H1 (cell line): ENCODE data around the gene NUBPL. TPM values are rescaled to one million over a fixed set of nuclear protein-coding genes. Genes with fewer than 3 reads are reported as not detected.

Experiments
- CTCF ChIA-PET: fragments of 300-600 bp; sonication (Branson Sonifier 250); formaldehyde crosslinking; loops from one replicate; lab custom pipeline; 2021; ENCODE audit not compliant: partially characterized antibody; lab: Charles Lee
- POLR2A ChIA-PET: fragments of 300-600 bp; sonication (Branson Sonifier 250); formaldehyde crosslinking; loops from one replicate; lab custom pipeline; 2021; ENCODE audit warnings: inconsistent platforms; ENCODE audit not compliant: partially characterized antibody; lab: Charles Lee
- DNase-seq, 2 experiments: peaks; one replicate each; pipeline versions ENCODE4 v3.0.0 to v3.0.0-alpha.2; 2010 to 2022; ENCODE audit warnings: low spot score in 2 of 2, low read depth in 1 of 2, mixed read lengths in 1 of 2
- FAIRE-seq: peaks from 2 replicates; lab custom pipeline; 2011; peaks lifted over from hg19 to GRCh38; lab: Jason Lieb, UNC
- H2AFZ ChIP-seq: 2 replicates; pipeline ENCODE4 v1.8.1; 2012; ENCODE audit warnings: low read length, inconsistent platforms
- H2AK5ac ChIP-seq: 2 replicates; pipeline ENCODE4 v1.6.1; 2013; ENCODE audit warnings: low read depth, low read length
- H2BK120ac ChIP-seq: replicated peaks from 2 replicates; pipeline ENCODE3; 2013; ENCODE audit warnings: low read depth, low read length, inconsistent platforms
- H2BK12ac ChIP-seq: 2 replicates; pipeline ENCODE4 v1.6.1; 2013; ENCODE audit warnings: low read depth, low read length
- H2BK15ac ChIP-seq: 2 replicates; pipeline ENCODE4 v1.6.1; 2013; ENCODE audit warnings: low read length
- H2BK20ac ChIP-seq: 2 replicates; pipeline ENCODE4 v1.6.1; 2013; ENCODE audit warnings: low read length
- H2BK5ac ChIP-seq: 2 replicates; pipeline ENCODE4 v1.6.1; 2013; ENCODE audit warnings: low read depth, low read length
- H3K14ac ChIP-seq: 2 replicates; pipeline ENCODE4 v1.6.1; 2013; ENCODE audit warnings: inconsistent platforms; ENCODE audit not compliant: insufficient read length
- H3K18ac ChIP-seq: 2 replicates; pipeline ENCODE4 v1.6.1; 2013; ENCODE audit warnings: low read length; ENCODE audit errors: extremely low read depth
- H3K23ac ChIP-seq: 2 replicates; pipeline ENCODE4 v1.6.1; 2013; ENCODE audit warnings: inconsistent platforms; ENCODE audit not compliant: insufficient read length
- H3K23me2 ChIP-seq: 2 replicates; pipeline ENCODE4 v1.6.1; 2013; ENCODE audit warnings: low read depth, low read length
- H3K27ac ChIP-seq: 2 replicates; pipeline ENCODE4 v1.6.1; 2011; ENCODE audit warnings: low read depth, low read length, inconsistent platforms
- H3K27me3 ChIP-seq, 4 experiments: replicated peaks in 1 of 4; 1 replicate in 1 of 4; 2 replicates in 3 of 4; pipeline versions ENCODE4 v1.6.1 to v1.8.1; 2011 to 2013; ENCODE audit warnings: low read length in 3 of 4, mild to moderate bottlenecking in 3 of 4, inconsistent platforms in 2 of 4, mixed read lengths in 2 of 4, moderate library complexity in 1 of 4; ENCODE audit not compliant: control insufficient read depth in 3 of 4, insufficient read depth in 3 of 4; ENCODE audit errors: extremely low read depth in 1 of 4
- H3K36me3 ChIP-seq, 4 experiments: 2 replicates each; pipeline versions ENCODE4 v1.6.1 to v1.8.1; 2011 to 2013; ENCODE audit warnings: mild to moderate bottlenecking in 4 of 4, low read length in 3 of 4, moderate library complexity in 2 of 4, control low read depth in 1 of 4, inconsistent platforms in 1 of 4; ENCODE audit not compliant: insufficient read depth in 4 of 4, control insufficient read depth in 2 of 4
- H3K4ac ChIP-seq: replicated peaks from 2 replicates; pipeline ENCODE3; 2013; ENCODE audit warnings: low read length, low read depth, mixed read lengths, inconsistent platforms; ENCODE audit not compliant: insufficient read length
- H3K4me1 ChIP-seq, 4 experiments: replicated peaks in 1 of 4; 1 replicate in 1 of 4; 2 replicates in 3 of 4; pipeline versions ENCODE4 v1.6.1 to v1.8.1; 2011 to 2013; ENCODE audit warnings: low read length in 3 of 4, inconsistent platforms in 2 of 4, mixed read lengths in 1 of 4; ENCODE audit not compliant: insufficient read depth in 4 of 4, control insufficient read depth in 3 of 4
- H3K4me2 ChIP-seq, 2 experiments: 2 replicates each; pipeline versions ENCODE4 v1.6.1 to v1.8.1; 2011 to 2013; ENCODE audit warnings: low read depth in 2 of 2, low read length in 2 of 2, control low read depth in 1 of 2, inconsistent platforms in 1 of 2, mild to moderate bottlenecking in 1 of 2; ENCODE audit not compliant: insufficient read depth in 1 of 2
- H3K4me3 ChIP-seq, 4 experiments: fragments of 200-600, 300-600 bp in 1 of 4; sonication (generic), shearing (Covaris generic), sonication (Bioruptor Twin) in 1 of 4; 2 replicates each; pipeline versions ENCODE4 v1.5.1 to v1.8.1; 2011 to 2016; ENCODE audit warnings: low read length in 4 of 4, low read depth in 3 of 4, control low read depth in 2 of 4, inconsistent platforms in 2 of 4, mild to moderate bottlenecking in 2 of 4, mixed read lengths in 1 of 4, moderate library complexity in 1 of 4; ENCODE audit not compliant: insufficient read depth in 2 of 4; ENCODE audit errors: extremely low read depth in 1 of 4
- H3K56ac ChIP-seq: replicated peaks from 2 replicates; pipeline ENCODE3; 2013; ENCODE audit warnings: low read depth, mild to moderate bottlenecking, mixed read lengths, low read length, inconsistent platforms; ENCODE audit not compliant: insufficient read length
- H3K79me1 ChIP-seq: 2 replicates; pipeline ENCODE4 v1.6.1; 2013; ENCODE audit warnings: low read depth, low read length, control low read depth
- H3K79me2 ChIP-seq, 2 experiments: 2 replicates each; pipeline versions ENCODE4 v1.6.1 to v1.8.1; 2012 to 2013; ENCODE audit warnings: low read length in 2 of 2, mild to moderate bottlenecking in 2 of 2, inconsistent platforms in 1 of 2; ENCODE audit not compliant: insufficient read depth in 2 of 2, control insufficient read depth in 1 of 2
- H3K9ac ChIP-seq, 4 experiments: replicated peaks in 1 of 4; 1 replicate in 1 of 4; 2 replicates in 3 of 4; pipeline versions ENCODE4 v1.6.1 to v1.8.1; 2011 to 2013; ENCODE audit warnings: low read depth in 3 of 4, low read length in 3 of 4, control low read depth in 2 of 4, mild to moderate bottlenecking in 2 of 4, moderate library complexity in 2 of 4, inconsistent platforms in 1 of 4; ENCODE audit errors: extremely low read depth in 1 of 4
- H3K9me3 ChIP-seq, 2 experiments: 2 replicates each; pipeline versions ENCODE4 v1.6.1 to v1.8.1; 2012 to 2013; ENCODE audit warnings: mild to moderate bottlenecking in 2 of 2, moderate library complexity in 2 of 2, control low read depth in 1 of 2, inconsistent platforms in 1 of 2, low read depth in 1 of 2, low read length in 1 of 2, mixed read lengths in 1 of 2; ENCODE audit not compliant: insufficient read depth in 2 of 2
- H4K20me1 ChIP-seq, 2 experiments: replicated peaks in 1 of 2; 2 replicates each; pipeline versions ENCODE3 to v1.8.1; 2011 to 2013; ENCODE audit warnings: inconsistent platforms in 2 of 2, low read length in 2 of 2, mild to moderate bottlenecking in 1 of 2; ENCODE audit not compliant: insufficient read depth in 2 of 2, control insufficient read depth in 1 of 2
- H4K5ac ChIP-seq: 2 replicates; pipeline ENCODE4 v1.6.1; 2013; ENCODE audit warnings: low read length, low read depth, mixed read lengths, inconsistent platforms; ENCODE audit not compliant: insufficient read length
- H4K8ac ChIP-seq: 2 replicates; pipeline ENCODE4 v1.8.0; 2013; ENCODE audit warnings: mild to moderate bottlenecking, moderate library complexity, low read length, inconsistent platforms; ENCODE audit not compliant: insufficient read depth; ENCODE audit errors: extremely low read depth
- H4K91ac ChIP-seq: replicated peaks from 2 replicates; pipeline ENCODE3; 2013; ENCODE audit warnings: low read length, mixed read lengths, inconsistent platforms; ENCODE audit not compliant: insufficient read length
- NANOG ChIP-seq: IDR thresholded peaks from 2 replicates; pipeline ENCODE4 v1.6.1; 2011; ENCODE audit warnings: low read length, low read depth, mild to moderate bottlenecking, inconsistent platforms; ENCODE audit not compliant: insufficient read depth, poor library complexity, severe bottlenecking
- POLR2A ChIP-seq, 2 experiments: IDR thresholded peaks; 1 replicate in 1 of 2; 2 replicates in 1 of 2; pipeline ENCODE4 v1.6.1; 2011; ENCODE audit warnings: low read depth in 2 of 2, low read length in 2 of 2, mild to moderate bottlenecking in 2 of 2; ENCODE audit errors: control extremely low read depth in 1 of 2
- SP4 ChIP-seq: IDR thresholded peaks from 2 replicates; pipeline ENCODE4 v1.6.1; 2012; ENCODE audit warnings: low read length, inconsistent platforms
- TAF1 ChIP-seq: IDR thresholded peaks from 2 replicates; pipeline ENCODE4 v1.6.1; 2011; ENCODE audit warnings: mild to moderate bottlenecking, low read depth, low read length
- WGBS, 2 experiments: shearing (Covaris generic) in 1 of 2; methylation state at CpG; one replicate each; pipeline versions ENCODE4 v1.1.6 to v1.1.7; 2013 to 2015; ENCODE audit warnings: low lambda C conversion rate in 2 of 2, mixed read lengths in 2 of 2, inconsistent platforms in 1 of 2, low coverage in 1 of 2, missing lambda C conversion rate in 1 of 2; ENCODE audit not compliant: insufficient replicate concordance in 2 of 2, insufficient coverage in 1 of 2, insufficient read length in 1 of 2; ENCODE audit errors: extremely low coverage in 1 of 2, missing lambda C conversion rate in 1 of 2; 5-methylcytosine and 5-hydroxymethylcytosine counted together
- polyA plus RNA-seq, 7 experiments: library from polyadenylated mRNA; depleted of rRNA in 3 of 7; stranded (reverse) in 5 of 7; unstranded in 2 of 7; fragments of >200 nt in 5 of 7; fragments of 200-250 nt in 2 of 7; gene quantifications; 1 replicate in 5 of 7; 2 replicates in 1 of 7; 4 replicates in 1 of 7; pipeline versions ENCODE4 v1.2.1 to v1.2.3, GENCODE V29; 2011 to 2013; ENCODE audit warnings: missing spikeins in 2 of 7, mixed read lengths in 2 of 7
- total RNA-seq: library from RNA; stranded (reverse); fragmentation: NEBNext Ultra II Directional; extraction: Animal tissue kit (Norgen Biotek cat#: 25700); gene quantifications from 2 replicates; pipeline ENCODE4 v1.2.1, GENCODE V29; 2021

The NUBPL gene
- total and polyA plus RNA-seq, 2 of the 8 experiments (the other 6 are each of a cell fraction or from before 2014, with no cell fraction given), result 1.6 to 6.8 TPM

GRCh38 chr14:31886156-31886835 lies 325.1 kb downstream of the NUBPL start:
- no peak overlapping the region for H3K27ac ChIP-seq
- no peak overlapping the region for H2BK20ac ChIP-seq
- no peaks in the 10 kb centered on the region for H3K79me1 ChIP-seq
- H2BK120ac ChIP-seq, result no peak overlapping the region
- no peak overlapping the region for H4K5ac ChIP-seq
- FAIRE-seq, result no peak
- H3K4ac ChIP-seq, result no peak overlapping the region
- H3K14ac ChIP-seq, result no peak overlapping the region
- H3K36me3 ChIP-seq, result no peaks in the 10 kb centered on the region
- DNase-seq, result no peak
- no peak overlapping the region for H3K56ac ChIP-seq
- no peak overlapping the region for H3K18ac ChIP-seq
- H3K4me1 ChIP-seq, result no peaks in the 10 kb centered on the region
- no peaks in the 10 kb centered on the region for H3K27me3 ChIP-seq
- no peak overlapping the region for H3K4me3 ChIP-seq
- H2BK15ac ChIP-seq, result no peak overlapping the region
- no peak overlapping the region for H4K91ac ChIP-seq
- peaks cover 3% of the 10 kb centered on the region; the same call in 1 of the 2 replicates for H3K23me2 ChIP-seq
- H3K4me2 ChIP-seq, result no peak overlapping the region
- H3K79me2 ChIP-seq, result no peaks in the 10 kb centered on the region
- no peak overlapping the region for H2AFZ ChIP-seq
- no peak overlapping the region for H3K23ac ChIP-seq
- H3K9me3 ChIP-seq, result no peaks in the 10 kb centered on the region
- ChIA-PET POLR2A (no interaction called here), CTCF (no interaction called here)
- no peak overlapping the region for H2AK5ac ChIP-seq
- no peak overlapping the region for H4K8ac ChIP-seq
- no peak overlapping the region for H2BK5ac ChIP-seq
- H4K20me1 ChIP-seq, result no peaks in the 10 kb centered on the region
- no peak overlapping the region for H2BK12ac ChIP-seq
- no peak overlapping the region for H3K9ac ChIP-seq
- WGBS, 2 experiments, result 90% methylated on average over 3 of the region's 3 CpGs; no CpG with 5 or more reads in 1 of the 2 experiments
- no peak for TF ChIP-seq NANOG
- TF ChIP-seq TAF1, result no peak
- TF ChIP-seq POLR2A (IDR thresholded peaks at IDR 0.05; ENCODE audit: control extremely low read depth in 1 of 2, low read depth in 2 of 2, low read length in 2 of 2), result no peak
- no peak for TF ChIP-seq SP4
